ENCODE measurements around the gene ARHGAP15. TPM values are rescaled to one million over a fixed set of nuclear protein-coding genes. Genes with fewer than 3 reads are reported as not detected.

Gene ARHGAP15
- total RNA-seq, 1 donor from 2014 or later: not detected

- no peak for DNase-seq (ENCODE audit: low read depth)
- no peak for TF ChIP-seq CTCF (conservative IDR thresholded peaks at IDR 0.05; ENCODE audit: low read depth, low read length)
- no peak overlapping the region for H3K4me3 ChIP-seq (ENCODE audit: low read depth, low read length)
Measured at GRCh38 chr2:143150287-143150686, 21.1 kb downstream of the ARHGAP15 start.

GRCh38 chr2:143151111-143151752 is 22.0 kb downstream of the ARHGAP15 start:
- no peak overlapping the region for H3K4me3 ChIP-seq (ENCODE audit: low read depth, low read length)
- no peak for TF ChIP-seq CTCF (conservative IDR thresholded peaks at IDR 0.05; ENCODE audit: low read depth, low read length)
- DNase-seq (ENCODE audit: low read depth): no peak

GRCh38 chr2:143152219-143152618 is 23.0 kb downstream of the ARHGAP15 start:
- no peak for TF ChIP-seq CTCF (conservative IDR thresholded peaks at IDR 0.05; ENCODE audit: low read depth, low read length)
- no peak overlapping the region for H3K4me3 ChIP-seq (ENCODE audit: low read depth, low read length)
- no peak for DNase-seq (ENCODE audit: low read depth)

GRCh38 chr2:143152637-143153036 is 23.4 kb downstream of the ARHGAP15 start:
- no peak overlapping the region for H3K4me3 ChIP-seq (ENCODE audit: low read depth, low read length)
- DNase-seq (ENCODE audit: low read depth): no peak
- TF ChIP-seq CTCF (conservative IDR thresholded peaks at IDR 0.05; ENCODE audit: low read depth, low read length): no peak

GRCh38 chr2:143155661-143156060 is 26.4 kb downstream of the ARHGAP15 start:
- no peak overlapping the region for H3K4me3 ChIP-seq (ENCODE audit: low read depth, low read length)
- TF ChIP-seq CTCF (conservative IDR thresholded peaks at IDR 0.05; ENCODE audit: low read depth, low read length): no peak
- no peak for DNase-seq (ENCODE audit: low read depth)

GRCh38 chr2:143157001-143157400 is 27.8 kb downstream of the ARHGAP15 start:
- DNase-seq (ENCODE audit: low read depth): no peak
- no peak for TF ChIP-seq CTCF (conservative IDR thresholded peaks at IDR 0.05; ENCODE audit: low read depth, low read length)
- H3K4me3 ChIP-seq (ENCODE audit: low read depth, low read length): no peak overlapping the region

- no peak for TF ChIP-seq CTCF (conservative IDR thresholded peaks at IDR 0.05; ENCODE audit: low read depth, low read length)
- DNase-seq (ENCODE audit: low read depth): no peak
- no peak overlapping the region for H3K4me3 ChIP-seq (ENCODE audit: low read depth, low read length)
Measured at GRCh38 chr2:143157418-143157817, 28.2 kb downstream of the ARHGAP15 start.
